LNCaP clone FGC (cell line): ENCODE results near the gene SART1.

Experiments used
- DNase-seq: peaks from one replicate; pipeline ENCODE4 v3.0.0-alpha.2; 2011; ENCODE audit warnings: low read depth
- H3K4me3 ChIP-seq: 2 replicates; pipeline ENCODE4 v1.5.1; 2011; ENCODE audit warnings: mild to moderate bottlenecking, low read depth, low read length, control low read depth
- TF ChIP-seq, protein P1 (sequence below): IDR thresholded peaks from 2 replicates; pipeline ENCODE4 v1.5.1; 2012; ENCODE audit warnings: mild to moderate bottlenecking; ENCODE audit not compliant: control insufficient read depth, insufficient read depth; ENCODE audit errors: extremely low read depth

Gene SART1

DNA sequence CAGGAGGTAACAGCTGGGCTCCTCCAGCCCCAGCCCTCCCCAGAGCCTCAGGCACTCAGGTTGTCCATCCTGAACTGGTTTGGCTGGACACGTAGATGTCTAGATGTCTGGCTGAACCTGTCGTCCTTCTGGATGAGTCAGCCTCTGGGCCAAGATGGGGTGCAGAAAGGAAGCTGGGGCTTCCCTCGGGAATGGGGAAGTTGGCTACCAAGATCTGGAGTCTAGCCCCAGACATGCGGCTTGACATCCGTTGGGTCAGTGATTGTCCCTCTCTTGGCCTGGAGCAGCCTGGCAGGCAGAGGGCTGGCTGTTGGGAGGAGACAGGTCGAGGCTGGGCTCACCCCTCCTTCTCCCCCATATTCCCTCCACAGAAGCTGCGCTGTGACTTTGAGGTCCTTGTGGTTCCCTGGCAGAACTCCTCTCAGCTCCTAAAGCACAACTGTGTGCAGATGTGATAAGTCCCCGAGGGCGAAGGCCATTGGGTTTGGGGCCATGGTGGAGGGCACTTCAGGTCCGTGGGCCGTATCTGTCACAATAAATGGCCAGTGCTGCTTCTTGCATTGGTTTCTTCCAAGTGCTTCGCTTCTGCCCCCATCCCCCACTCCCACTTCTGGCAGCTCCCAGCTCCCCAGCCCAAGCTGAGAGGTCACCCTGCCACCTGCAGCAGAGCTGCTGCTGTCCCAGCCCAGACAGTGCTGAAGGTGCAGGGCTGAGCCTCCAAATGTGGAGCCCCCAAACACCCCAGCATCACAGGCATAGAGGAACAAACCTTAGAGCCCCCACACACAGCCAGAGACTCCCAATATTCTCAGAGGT is 51.6 kb downstream of the SART1 start:
- TF ChIP-seq, protein P1, sequence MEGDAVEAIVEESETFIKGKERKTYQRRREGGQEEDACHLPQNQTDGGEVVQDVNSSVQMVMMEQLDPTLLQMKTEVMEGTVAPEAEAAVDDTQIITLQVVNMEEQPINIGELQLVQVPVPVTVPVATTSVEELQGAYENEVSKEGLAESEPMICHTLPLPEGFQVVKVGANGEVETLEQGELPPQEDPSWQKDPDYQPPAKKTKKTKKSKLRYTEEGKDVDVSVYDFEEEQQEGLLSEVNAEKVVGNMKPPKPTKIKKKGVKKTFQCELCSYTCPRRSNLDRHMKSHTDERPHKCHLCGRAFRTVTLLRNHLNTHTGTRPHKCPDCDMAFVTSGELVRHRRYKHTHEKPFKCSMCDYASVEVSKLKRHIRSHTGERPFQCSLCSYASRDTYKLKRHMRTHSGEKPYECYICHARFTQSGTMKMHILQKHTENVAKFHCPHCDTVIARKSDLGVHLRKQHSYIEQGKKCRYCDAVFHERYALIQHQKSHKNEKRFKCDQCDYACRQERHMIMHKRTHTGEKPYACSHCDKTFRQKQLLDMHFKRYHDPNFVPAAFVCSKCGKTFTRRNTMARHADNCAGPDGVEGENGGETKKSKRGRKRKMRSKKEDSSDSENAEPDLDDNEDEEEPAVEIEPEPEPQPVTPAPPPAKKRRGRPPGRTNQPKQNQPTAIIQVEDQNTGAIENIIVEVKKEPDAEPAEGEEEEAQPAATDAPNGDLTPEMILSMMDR = no peak
- H3K4me3 ChIP-seq = no peak overlapping the region
- DNase-seq = no peak

DNA sequence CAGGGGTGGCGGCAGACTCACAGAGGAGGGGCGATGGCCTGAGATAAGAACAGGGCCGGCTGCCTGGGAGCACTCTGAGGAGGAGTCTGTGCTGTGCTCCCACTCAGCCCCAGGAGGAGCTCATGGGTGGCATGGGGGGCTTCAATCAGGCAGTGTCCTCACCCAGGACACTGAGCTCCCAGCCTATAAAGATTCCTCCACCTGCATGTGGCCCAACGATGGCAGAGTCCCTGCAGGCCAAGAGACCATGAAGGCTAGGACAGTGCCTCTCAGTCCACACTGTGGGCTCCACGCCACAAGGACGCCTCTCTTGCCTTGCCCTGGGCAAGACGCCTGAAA is 52.2 kb downstream of the SART1 start:
- H3K4me3 ChIP-seq = no peak overlapping the region
- DNase-seq = no peak
- TF ChIP-seq, protein P1 = no peak

DNA sequence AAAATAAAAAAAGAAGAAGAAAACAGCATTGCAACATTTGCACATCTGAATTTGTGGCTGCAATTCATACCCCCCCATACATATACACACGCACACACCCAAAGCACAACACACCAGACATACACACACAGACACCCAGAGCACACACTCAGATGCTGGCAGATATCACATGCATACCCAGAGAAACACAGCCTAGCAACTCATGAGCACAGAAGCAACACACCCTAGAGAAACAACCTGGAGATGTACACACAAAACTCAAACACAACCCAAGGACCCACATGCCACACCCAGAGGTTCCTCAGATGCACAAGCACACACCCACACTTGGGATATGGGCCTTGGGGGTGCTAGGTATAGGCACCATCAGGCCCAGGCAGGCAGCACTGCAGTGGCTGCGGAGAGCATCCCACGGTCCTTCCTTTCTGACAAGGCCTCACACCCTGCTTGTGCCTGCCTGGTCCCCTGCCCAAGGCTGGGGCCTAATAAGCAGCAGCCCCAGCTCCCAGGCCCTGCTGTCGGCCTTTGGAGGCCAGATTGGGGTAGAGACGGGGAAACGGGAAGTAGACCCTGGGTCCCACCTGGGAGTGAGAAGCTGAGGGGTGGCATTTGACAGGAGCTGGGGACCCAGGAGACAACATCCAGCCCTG is 53.4 kb downstream of the SART1 start:
- no peak for DNase-seq
- H3K4me3 ChIP-seq = no peak overlapping the region
- TF ChIP-seq, protein P1 = no peak

DNA sequence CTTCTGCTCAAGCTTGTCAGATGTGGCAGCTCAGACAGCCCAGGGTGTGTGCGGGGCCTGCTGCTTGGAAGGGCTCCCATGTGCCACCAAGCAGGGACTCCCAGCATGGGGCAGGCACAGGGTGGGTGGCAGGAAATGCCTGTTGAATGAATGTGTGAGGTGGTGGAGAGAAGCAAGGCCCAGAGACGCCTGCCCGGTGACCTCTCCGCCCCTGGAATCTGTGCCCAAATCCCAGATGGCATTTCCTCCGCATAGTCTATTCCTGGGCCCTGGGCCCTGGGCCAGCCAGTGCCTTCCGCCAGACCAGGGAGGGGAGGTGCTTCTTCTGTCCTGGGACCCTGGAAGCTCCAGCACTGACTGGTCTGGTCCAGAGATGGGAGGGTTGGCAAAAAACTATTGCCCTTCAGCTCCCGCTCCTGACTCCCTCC is 53.9 kb downstream of the SART1 start:
- no peak overlapping the region for H3K4me3 ChIP-seq
- DNase-seq = no peak
- TF ChIP-seq, protein P1 = no peak

DNA sequence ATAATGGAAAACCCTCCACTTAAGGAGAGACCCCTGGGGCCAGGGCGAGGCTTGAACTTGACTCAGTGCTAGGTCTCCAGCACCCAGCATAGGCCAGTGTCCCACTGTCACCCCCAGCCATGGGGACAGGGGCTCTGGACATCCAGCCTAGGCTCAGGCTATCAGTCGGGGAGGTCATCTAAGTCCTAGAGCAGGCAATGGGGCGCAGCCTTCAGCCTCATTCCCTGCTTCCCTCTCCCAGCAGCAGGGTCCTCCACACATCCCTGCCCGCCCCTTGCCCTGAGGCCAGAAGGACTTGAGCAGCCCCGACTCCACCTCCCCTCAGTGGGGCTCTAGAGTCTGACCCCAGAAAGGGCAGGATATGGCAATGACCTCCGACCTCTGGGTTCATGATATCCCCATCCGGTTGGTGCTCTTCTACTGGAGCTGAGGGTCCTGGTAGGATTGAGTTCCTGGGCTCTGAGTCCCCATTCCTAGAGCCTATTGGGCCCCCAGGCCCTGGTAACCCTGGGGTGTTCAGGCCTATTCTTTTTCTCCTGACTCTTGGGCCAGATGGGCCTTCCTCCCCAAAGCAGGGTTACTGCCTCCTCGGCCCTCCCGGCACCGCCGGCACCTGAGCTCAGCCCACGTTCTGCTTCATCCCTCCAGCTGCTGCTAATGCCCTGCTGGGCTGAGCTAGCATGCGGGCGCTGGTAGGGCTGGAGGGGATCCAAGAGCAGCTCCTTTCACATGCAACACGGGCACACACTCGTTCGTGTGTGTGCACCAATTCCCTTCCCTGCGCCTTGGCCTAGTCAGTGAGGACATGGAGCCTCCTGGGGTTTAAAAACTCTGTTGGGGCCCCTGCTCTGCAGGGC is 54.6 kb downstream of the SART1 start:
- no peak for DNase-seq
- no peak overlapping the region for H3K4me3 ChIP-seq
- TF ChIP-seq, protein P1 = no peak

DNA sequence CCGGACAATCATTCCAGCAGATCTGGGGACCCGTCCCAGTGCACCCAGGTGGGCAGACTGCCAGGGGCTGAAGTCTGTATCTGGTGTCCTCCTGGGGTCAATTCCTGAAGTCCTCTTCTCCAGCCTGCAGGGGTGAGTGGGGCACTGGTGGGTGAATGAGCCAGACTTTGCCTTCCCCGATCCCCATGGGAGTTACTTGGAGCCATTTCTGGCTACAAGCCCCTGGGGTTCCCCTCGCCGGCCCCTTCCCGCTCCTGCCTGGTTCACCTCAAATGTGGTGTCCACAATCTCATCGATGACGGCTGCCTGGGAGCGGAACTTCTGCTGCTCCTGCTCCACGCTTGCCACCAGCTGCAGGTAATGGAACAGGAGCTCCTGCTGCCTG is 55.3 kb downstream of the SART1 start:
- TF ChIP-seq, protein P1 = no peak
- DNase-seq = no peak
- no peak overlapping the region for H3K4me3 ChIP-seq
